AML-193 (cell line): ENCODE data around the gene PTPRK.

Experiments used
- DNase-seq, 2 experiments: peaks; one replicate each; lab custom pipeline; 2025; lab: John Stamatoyannopoulos, UW

PTPRK gene

GRCh38 chr6:128069188-128069587 lies 451.2 kb downstream of the PTPRK start:
- no peak for DNase-seq

GRCh38 chr6:128068119-128068479 lies 452.3 kb downstream of the PTPRK start:
- no peak for DNase-seq

- DNase-seq, result no peak
Observed at GRCh38 chr6:128067446-128068118, 452.8 kb downstream of the PTPRK start.

GRCh38 chr6:128065072-128065471 lies 455.3 kb downstream of the PTPRK start:
- DNase-seq, result no peak

- DNase-seq, result no peak
Observed at GRCh38 chr6:128064540-128064895, 455.9 kb downstream of the PTPRK start.

- DNase-seq, result no peak
Observed at GRCh38 chr6:128063850-128064539, 456.4 kb downstream of the PTPRK start.

- DNase-seq, result no peak
Observed at GRCh38 chr6:128062882-128063603, 457.4 kb downstream of the PTPRK start.

GRCh38 chr6:128057946-128058345 lies 462.5 kb downstream of the PTPRK start:
- DNase-seq, result no peak

GRCh38 chr6:128057541-128057940 lies 462.9 kb downstream of the PTPRK start:
- no peak for DNase-seq

GRCh38 chr6:128053109-128053508 lies 467.3 kb downstream of the PTPRK start:
- no peak for DNase-seq

GRCh38 chr6:128047989-128048388 lies 472.4 kb downstream of the PTPRK start:
- no peak for DNase-seq

GRCh38 chr6:128046033-128046432 lies 474.4 kb downstream of the PTPRK start:
- no peak for DNase-seq

GRCh38 chr6:128039543-128039942 lies 480.9 kb downstream of the PTPRK start:
- DNase-seq, result no peak

GRCh38 chr6:128036808-128037570 lies 483.4 kb downstream of the PTPRK start:
- no peak for DNase-seq

GRCh38 chr6:128033156-128033555 lies 487.2 kb downstream of the PTPRK start:
- no peak for DNase-seq

- no peak for DNase-seq
Observed at GRCh38 chr6:128032042-128032441, 488.4 kb downstream of the PTPRK start.

- no peak for DNase-seq
Observed at GRCh38 chr6:128029826-128030225, 490.6 kb downstream of the PTPRK start.

- DNase-seq, result no peak
Observed at GRCh38 chr6:128028183-128028582, 492.2 kb downstream of the PTPRK start.

- DNase-seq, result no peak
Observed at GRCh38 chr6:128025478-128025877, 494.9 kb downstream of the PTPRK start.

- DNase-seq, result no peak
Observed at GRCh38 chr6:128024969-128025368, 495.4 kb downstream of the PTPRK start.

GRCh38 chr6:128024046-128024445 lies 496.4 kb downstream of the PTPRK start:
- DNase-seq, result no peak

GRCh38 chr6:128018821-128019220 lies 501.6 kb downstream of the PTPRK start:
- no peak for DNase-seq

- DNase-seq, result no peak
Observed at GRCh38 chr6:128017288-128017687, 503.1 kb downstream of the PTPRK start.
